HepG2 (cell line): ENCODE data around the gene CDC14A. TPM values are rescaled to one million over a fixed set of nuclear protein-coding genes. Genes with fewer than 3 reads are reported as not detected.

ENCODE experiments used
- ARID5B ChIP-seq: IDR thresholded peaks from 2 replicates; pipeline ENCODE4 v1.4.0; 2020; ENCODE audit warnings: mild to moderate bottlenecking, missing genetic modification reagents
- ETV5 ChIP-seq: IDR thresholded peaks from 2 replicates; pipeline ENCODE4 v1.6.1; 2018; ENCODE audit warnings: missing biosample characterization, missing genetic modification reagents, inconsistent platforms, borderline replicate concordance
- GABPA ChIP-seq, 2 experiments: IDR thresholded peaks; 2 replicates each; pipeline ENCODE4 v1.6.1; 2011 to 2016; ENCODE audit warnings: low read depth in 2 of 2, low read length in 1 of 2, missing biosample characterization in 1 of 2, missing genetic modification characterization in 1 of 2
- HNF1B ChIP-seq: sonication (generic); formaldehyde crosslinking; IDR thresholded peaks from 2 replicates; pipeline ENCODE4 v1.5.1; 2020; ENCODE audit warnings: mild to moderate bottlenecking, moderate library complexity, missing genetic modification reagents
- SAP130 ChIP-seq: IDR thresholded peaks from 2 replicates; pipeline ENCODE4 v1.6.1; 2016; ENCODE audit warnings: low read depth
- SRSF4 ChIP-seq: fragments of 200-400 bp; formaldehyde crosslinking; IDR thresholded peaks from one replicate; pipeline ENCODE4 v1.6.1; 2018; ENCODE audit warnings: mild to moderate bottlenecking, low read depth, low read length, moderate library complexity; ENCODE audit not compliant: poor library complexity, severe bottlenecking
- TBP ChIP-seq: sonication (generic); formaldehyde crosslinking; IDR thresholded peaks from 2 replicates; pipeline ENCODE4 v1.5.0; 2020; ENCODE audit warnings: missing genetic modification reagents
- ZMYM4 ChIP-seq: sonication (generic); formaldehyde crosslinking; IDR thresholded peaks from 2 replicates; pipeline ENCODE4 v1.8.1; 2023; ENCODE audit warnings: mild to moderate bottlenecking, missing genetic modification reagents
- ZNF407 ChIP-seq: sonication (generic); formaldehyde crosslinking; IDR thresholded peaks from one replicate; pipeline ENCODE4 v1.5.1; 2020; ENCODE audit warnings: mild to moderate bottlenecking, missing genetic modification reagents; ENCODE audit errors: not compliant biosample characterization
- ZNF687 ChIP-seq: sonication (generic); formaldehyde crosslinking; IDR thresholded peaks from 2 replicates; pipeline ENCODE4 v1.5.1; 2020; ENCODE audit warnings: mild to moderate bottlenecking, missing genetic modification reagents, moderate library complexity
- ZNF7 ChIP-seq: IDR thresholded peaks from 2 replicates; pipeline ENCODE4 v1.6.1; 2016; ENCODE audit warnings: missing biosample characterization, missing genetic modification reagents
- polyA plus RNA-seq, 8 experiments: library from polyadenylated mRNA; depleted of rRNA in 3 of 8; stranded (reverse) in 7 of 8; unstranded in 1 of 8; fragments of >200 nt; fragmentation: Illumina TruSeq in 4 of 8; extraction: Trizol in 4 of 8; gene quantifications; 2 replicates each; pipeline versions ENCODE4 v1.2.1 to v1.2.3, GENCODE V29; 2011 to 2016; ENCODE audit warnings: low read depth in 4 of 8, missing spikeins in 1 of 8, mixed read lengths in 1 of 8; ENCODE audit not compliant: insufficient read depth in 1 of 8
- total RNA-seq, 5 experiments: library from RNA; depleted of rRNA; stranded (reverse); fragments of >200 nt; fragmentation: Illumina TruSeq; extraction: Trizol; gene quantifications; 2 replicates each; pipeline ENCODE4 v1.2.3, GENCODE V29; 2016; ENCODE audit warnings: low read depth in 1 of 5

CDC14A gene
- total and polyA plus RNA-seq, 2 of the 13 experiments (the other 11 are each of a cell fraction or from before 2014, with no cell fraction given): 2.8 to 4.9 TPM

GRCh38 chr1:100400404-100400803, 48.1 kb downstream of the CDC14A start (continued):
- TF ChIP-seq ARID5B (CRISPR knock-in tag) (peak; percentile 28; the same call in 1 of the 2 replicates), HNF1B (CRISPR knock-in tag) (no peak), ZNF687 (no peak), GABPA (IDR thresholded peaks at IDR 0.05; ENCODE audit: low read depth, low read length) (no peak), GABPA (CRISPR knock-in tag; IDR thresholded peaks at IDR 0.05; ENCODE audit: low read depth) (peak; percentile 64), ZMYM4 (CRISPR knock-in tag) (no peak), ETV5 (CRISPR knock-in tag) (peak; percentile 62; the same call in 1 of the 2 replicates), SAP130 (CRISPR knock-in tag) (peak; percentile 51; the same call in 1 of the 2 replicates), ZNF7 (CRISPR knock-in tag) (peak; percentile 85), SRSF4 (no peak), ZNF407 (CRISPR knock-in tag) (no peak), TBP (CRISPR knock-in tag) (no peak)
